Bronchial epithelial cell (primary cell): ENCODE results near the gene SLC10A7. TPM values are rescaled to one million over a fixed set of nuclear protein-coding genes. Genes with fewer than 3 reads are reported as not detected.
A peak's percentile ranks its signal among the peaks of the same experiment; 100 is the strongest.

Experiments used
- DNase-seq: peaks from one replicate; pipeline ENCODE4 v3.0.0-alpha.2; 2010; ENCODE audit warnings: low read depth
- FAIRE-seq: peaks from 2 replicates; lab custom pipeline; 2011; peaks lifted over from hg19 to GRCh38; lab: Jason Lieb, UNC
- H3K27me3 ChIP-seq: 2 replicates; pipeline ENCODE4 v1.5.1; 2011; ENCODE audit warnings: low read length; ENCODE audit not compliant: control insufficient read depth, insufficient read depth
- H3K36me3 ChIP-seq: 2 replicates; pipeline ENCODE4 v1.5.1; 2011; ENCODE audit warnings: low read length; ENCODE audit not compliant: control insufficient read depth, insufficient read depth
- H3K4me3 ChIP-seq: 2 replicates; pipeline ENCODE4 v1.5.1; 2011; ENCODE audit warnings: mild to moderate bottlenecking, low read depth, low read length, control low read depth
- total RNA-seq: library from RNA; depleted of rRNA; stranded (reverse); fragments of >200 nt; gene quantifications from 2 replicates; pipeline ENCODE4 v1.2.1, GENCODE V29; 2014
- TF ChIP-seq, protein P1 (sequence below): IDR thresholded peaks from 2 replicates; pipeline ENCODE4 v1.5.1; 2011; ENCODE audit warnings: mild to moderate bottlenecking, moderate library complexity, low read length, control low read depth, inconsistent platforms; ENCODE audit not compliant: insufficient read depth, severe bottlenecking

SLC10A7 gene
- total RNA-seq, 1 donor from 2014 or later = 7.4 TPM

DNA sequence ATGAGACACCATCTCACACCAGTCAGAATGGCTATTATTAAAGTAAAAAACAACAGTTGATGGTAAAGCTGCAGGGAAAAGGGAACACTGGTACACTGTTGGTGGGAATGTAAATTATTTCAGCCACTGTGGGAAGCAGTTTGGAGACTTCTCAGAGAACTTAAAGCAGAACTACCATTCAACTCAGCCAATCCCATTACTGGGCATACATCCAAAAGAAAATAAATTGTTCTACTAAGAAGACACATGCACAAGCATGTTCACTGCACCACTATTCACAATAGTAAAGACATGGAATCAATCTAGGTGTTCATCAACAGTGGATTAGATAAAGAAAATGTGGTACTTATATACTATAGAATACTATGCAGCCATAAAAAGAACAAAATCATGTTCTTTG lies 172.4 kb downstream of the SLC10A7 start:
- TF ChIP-seq, protein P1, sequence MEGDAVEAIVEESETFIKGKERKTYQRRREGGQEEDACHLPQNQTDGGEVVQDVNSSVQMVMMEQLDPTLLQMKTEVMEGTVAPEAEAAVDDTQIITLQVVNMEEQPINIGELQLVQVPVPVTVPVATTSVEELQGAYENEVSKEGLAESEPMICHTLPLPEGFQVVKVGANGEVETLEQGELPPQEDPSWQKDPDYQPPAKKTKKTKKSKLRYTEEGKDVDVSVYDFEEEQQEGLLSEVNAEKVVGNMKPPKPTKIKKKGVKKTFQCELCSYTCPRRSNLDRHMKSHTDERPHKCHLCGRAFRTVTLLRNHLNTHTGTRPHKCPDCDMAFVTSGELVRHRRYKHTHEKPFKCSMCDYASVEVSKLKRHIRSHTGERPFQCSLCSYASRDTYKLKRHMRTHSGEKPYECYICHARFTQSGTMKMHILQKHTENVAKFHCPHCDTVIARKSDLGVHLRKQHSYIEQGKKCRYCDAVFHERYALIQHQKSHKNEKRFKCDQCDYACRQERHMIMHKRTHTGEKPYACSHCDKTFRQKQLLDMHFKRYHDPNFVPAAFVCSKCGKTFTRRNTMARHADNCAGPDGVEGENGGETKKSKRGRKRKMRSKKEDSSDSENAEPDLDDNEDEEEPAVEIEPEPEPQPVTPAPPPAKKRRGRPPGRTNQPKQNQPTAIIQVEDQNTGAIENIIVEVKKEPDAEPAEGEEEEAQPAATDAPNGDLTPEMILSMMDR = no peak
- FAIRE-seq = no peak
- no peak overlapping the region for H3K4me3 ChIP-seq
- peak; percentile 38 for DNase-seq
- H3K36me3 ChIP-seq = no peaks in the 10 kb centered on the region
- H3K27me3 ChIP-seq = no peaks in the 10 kb centered on the region

DNA sequence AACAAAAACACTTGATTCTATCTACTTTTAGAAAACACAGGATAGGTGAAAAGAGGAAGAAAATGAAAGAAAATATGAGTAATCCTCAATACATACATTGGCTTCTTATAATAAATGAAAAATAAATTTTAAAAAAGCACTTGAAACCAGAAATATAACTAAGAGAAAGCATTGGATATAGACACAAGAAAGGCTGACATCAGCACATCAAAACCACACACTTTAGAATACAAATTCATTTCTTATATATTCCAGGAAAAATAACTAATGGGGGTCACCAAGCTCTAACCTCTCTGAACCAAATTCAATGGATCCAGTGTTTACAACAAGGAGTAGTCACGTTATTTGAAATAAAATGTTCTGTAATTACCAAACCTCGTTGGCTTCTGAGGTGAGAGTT lies 173.9 kb downstream of the SLC10A7 start:
- no peak for DNase-seq

DNA sequence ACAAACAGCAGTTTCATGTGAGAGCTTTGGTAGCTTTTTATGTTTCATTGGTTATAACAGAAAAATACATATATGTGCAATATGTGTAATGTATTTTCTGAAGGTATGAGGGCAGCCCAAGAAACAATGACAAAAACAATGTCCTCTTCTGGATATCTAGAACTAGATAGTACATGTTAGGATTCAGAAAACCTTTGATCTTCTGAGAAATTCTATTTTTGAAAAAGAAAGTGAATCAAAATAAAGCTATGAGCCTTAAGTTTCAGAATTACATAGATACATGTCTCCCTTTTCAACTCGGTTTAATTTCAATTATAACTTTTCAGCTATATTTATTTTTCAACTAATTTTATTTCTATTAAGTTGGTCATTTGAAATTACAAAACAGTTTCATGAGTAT lies 175.5 kb downstream of the SLC10A7 start:
- H3K27me3 ChIP-seq = no peaks in the 10 kb centered on the region
- TF ChIP-seq, protein P1 = no peak
- DNase-seq (no peak), FAIRE-seq (no peak)
- H3K4me3 ChIP-seq = no peak overlapping the region
- H3K36me3 ChIP-seq = no peaks in the 10 kb centered on the region

More for the DNA sequence above, 173.9 kb downstream of the SLC10A7 start:
- no peak for FAIRE-seq
- Histone ChIP-seq H3K4me3 (no peak overlapping the region), H3K36me3 (no peaks in the 10 kb centered on the region), H3K27me3 (no peaks in the 10 kb centered on the region)
- TF ChIP-seq, protein P1 = no peak

DNA sequence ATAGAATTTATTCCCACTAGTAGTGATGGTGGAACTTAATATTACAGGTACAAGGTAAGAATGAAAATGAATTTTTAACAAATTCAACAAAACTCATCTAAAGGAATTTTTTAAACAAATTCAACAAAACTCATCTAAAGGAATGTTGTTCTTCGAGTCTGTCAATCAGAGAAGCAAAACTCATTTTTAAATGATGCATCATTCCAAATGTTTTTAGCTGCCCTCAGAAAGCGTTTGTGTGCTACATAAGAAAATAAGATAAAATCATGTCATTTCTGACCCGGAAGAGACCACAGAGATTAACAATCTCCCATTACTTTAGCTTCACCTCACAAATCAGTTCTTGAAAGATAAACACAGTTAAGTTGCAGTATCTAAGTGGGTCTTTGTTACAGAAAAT lies 178.0 kb downstream of the SLC10A7 start:
- H3K36me3 ChIP-seq = no peaks in the 10 kb centered on the region
- H3K27me3 ChIP-seq = no peaks in the 10 kb centered on the region
- no peak overlapping the region for H3K4me3 ChIP-seq
- TF ChIP-seq, protein P1 = no peak
- no peak for DNase-seq
- FAIRE-seq = no peak

DNA sequence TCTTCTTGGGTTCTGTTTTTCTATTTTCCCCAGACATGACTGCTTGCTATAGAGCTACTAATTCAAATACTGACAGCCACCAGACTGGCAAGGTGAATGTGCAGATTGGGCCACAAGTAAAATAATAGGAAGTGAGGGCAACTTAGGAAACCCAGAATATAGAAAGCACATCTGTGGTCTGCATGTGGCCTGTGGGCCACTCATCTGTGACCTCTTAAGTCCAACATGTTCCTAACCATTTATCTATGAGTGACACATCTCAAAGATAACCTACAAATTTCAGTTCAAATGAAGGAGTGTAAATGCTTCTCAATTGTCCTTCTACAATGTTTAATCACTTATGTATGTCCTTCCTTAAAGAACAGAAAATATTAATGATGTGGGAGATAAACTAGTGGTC lies 178.5 kb downstream of the SLC10A7 start:
- FAIRE-seq (no peak), DNase-seq (no peak)
- Histone ChIP-seq H3K4me3 (no peak overlapping the region), H3K27me3 (no peaks in the 10 kb centered on the region), H3K36me3 (no peaks in the 10 kb centered on the region)
- TF ChIP-seq, protein P1 = no peak

DNA sequence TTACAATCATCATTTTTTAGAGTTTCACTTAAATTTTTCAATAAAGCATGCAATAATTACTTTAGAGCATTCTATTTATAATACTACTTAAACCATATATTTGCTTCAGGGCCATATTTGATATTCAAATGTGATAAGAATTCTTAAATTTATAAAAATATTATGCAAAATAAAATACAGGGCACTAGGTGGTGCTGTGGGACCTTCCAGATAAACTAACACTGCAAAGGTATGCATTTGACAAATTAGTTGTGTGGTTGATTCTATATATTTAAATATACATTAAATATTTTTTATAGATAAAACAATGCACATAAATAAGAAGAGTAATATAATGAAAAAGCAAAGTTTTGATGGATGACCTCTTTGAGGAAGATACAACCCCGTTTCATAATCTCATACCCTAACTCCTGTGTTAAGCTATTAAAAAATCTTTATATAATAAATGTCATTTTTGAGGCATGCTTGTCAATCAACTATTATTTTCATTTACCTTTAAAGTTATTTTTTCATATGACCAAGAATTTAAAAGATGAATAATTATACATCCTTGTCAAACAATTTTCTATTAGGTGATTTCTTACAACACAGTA lies 179.0 kb downstream of the SLC10A7 start:
- DNase-seq = peak; percentile 45
- TF ChIP-seq, protein P1 = no peak
- H3K27me3 ChIP-seq = no peaks in the 10 kb centered on the region
- no peak for FAIRE-seq
- no peaks in the 10 kb centered on the region for H3K36me3 ChIP-seq
- no peak overlapping the region for H3K4me3 ChIP-seq
